Stomach (tissue), 4 donors: ENCODE measurements around the gene TMEM151B.

Experiments used
- CTCF ChIP-seq, 7 experiments: fragments of 450-650 bp in 4 of 7; fragments of 200-600 bp in 3 of 7; sonication (generic) in 3 of 7; IDR thresholded peaks; one replicate each; pipeline ENCODE4 v1.5.1; 2016 to 2019; ENCODE audit warnings: antibody characterized with exemption in 7 of 7, control low read depth in 2 of 7, mild to moderate bottlenecking in 1 of 7
- EP300 ChIP-seq: sonication (generic); formaldehyde crosslinking; IDR thresholded peaks from one replicate; pipeline ENCODE4 v1.6.1; 2017; ENCODE audit warnings: antibody characterized with exemption
- POLR2A ChIP-seq, 4 donors: fragments of 450-650 bp; IDR thresholded peaks; one replicate each; pipeline ENCODE4 v1.6.1; 2016; ENCODE audit warnings: antibody characterized with exemption in 4 of 4, control low read depth in 2 of 4, mild to moderate bottlenecking in 1 of 4, moderate library complexity in 1 of 4
- POLR2AphosphoS5 ChIP-seq, 3 donors: sonication (generic); formaldehyde crosslinking; IDR thresholded peaks; one replicate each; pipeline ENCODE4 v1.6.1; 2016; ENCODE audit warnings: antibody characterized with exemption in 3 of 3

- TF ChIP-seq CTCF (IDR thresholded peaks at IDR 0.05), result no peak
- no peak for TF ChIP-seq POLR2AphosphoS5 (IDR thresholded peaks at IDR 0.05)
- TF ChIP-seq EP300, result no peak
- no peak for TF ChIP-seq POLR2A (IDR thresholded peaks at IDR 0.05)
Measured at GRCh38 chr6:44315516-44315915, 45.3 kb downstream of the TMEM151B start.
